ENCODE measurements around the gene TEDDM1. TPM values are rescaled to one million over a fixed set of nuclear protein-coding genes. Genes with fewer than 3 reads are reported as not detected.

TEDDM1 gene
- total and polyA plus RNA-seq, 8 donors: 0.05 TPM; not detected in 7

- no peak for TF ChIP-seq CTCF (IDR thresholded peaks at IDR 0.05)
- Histone ChIP-seq H3K9me3 (no peaks in the 10 kb centered on the region), H3K27me3 (no peaks in the 10 kb centered on the region), H3K36me3 (no peaks in the 10 kb centered on the region), H3K4me1 (no peaks in the 10 kb centered on the region), H3K27ac (no peak overlapping the region), H3K4me3 (no peak overlapping the region)
- ATAC-seq: no peak
- 88 to 91% methylated on average over 6 of the region's 6 CpGs for WGBS, 2 donors
- no peak for DNase-seq
- FAIRE-seq: no peak
- intact Hi-C loops (cut with DNase I): no loop called here
These were observed 51.3 kb downstream of the TEDDM1 start for GRCh38 chr1:182348961-182349747.

Other genes with a start within 250 kb of the TEDDM1 start
- 100 to 1,000 TPM; 261 to 512 (median 332) TPM for gene GLUL, start 8.9 kb downstream of the TEDDM1 start, total RNA-seq
- gene GLUL, start 8.9 kb downstream of the TEDDM1 start, polyA plus RNA-seq: 100 to 1,000 TPM; 178 to 237 TPM
- gene RGSL1, start 49.5 kb upstream of the TEDDM1 start, total RNA-seq: not detected
- not detected for gene RGSL1, start 49.5 kb upstream of the TEDDM1 start, polyA plus RNA-seq
- 1 to 10 TPM; 1.1 to 7.0 (median 2.7) TPM for gene RNASEL, start 188.6 kb upstream of the TEDDM1 start, total RNA-seq
- gene RNASEL, start 188.6 kb upstream of the TEDDM1 start, polyA plus RNA-seq: 1 to 10 TPM; 1.8 to 2.8 TPM
- 1 to 10 TPM; 1.8 to 4.4 (median 2.7) TPM for gene RGS16, start 203.7 kb upstream of the TEDDM1 start, total RNA-seq
- 10 to 100 TPM in 1 of 2 donors, 1 to 10 TPM in 1; 8.0 to 19.3 TPM for gene RGS16, start 203.7 kb upstream of the TEDDM1 start, polyA plus RNA-seq